Chondrocyte (in vitro differentiated cells): Measurements from ENCODE around the gene PREX1. TPM values are rescaled to one million over a fixed set of nuclear protein-coding genes. Genes with fewer than 3 reads are reported as not detected.

Experiments used
- DNase-seq: peaks from one replicate; pipeline ENCODE4 v3.0.0; 2021; ENCODE audit warnings: mixed read lengths, low spot score
- H3K27ac Mint-ChIP-seq: one replicate; pipeline ENCODE4 v1.8.0; 2021; ENCODE audit warnings: mild to moderate bottlenecking, moderate library complexity, mixed read lengths; ENCODE audit not compliant: unreplicated experiment
- H3K27me3 Mint-ChIP-seq: 2 replicates; pipeline ENCODE4 v1.8.0; 2021; ENCODE audit warnings: low read depth, mixed read lengths
- H3K36me3 Mint-ChIP-seq: 2 replicates; pipeline ENCODE4 v1.8.0; 2021; ENCODE audit warnings: low read depth, mixed read lengths
- H3K4me1 Mint-ChIP-seq: 2 replicates; pipeline ENCODE4 v1.8.0; 2021; ENCODE audit warnings: low read depth, mild to moderate bottlenecking, mixed read lengths
- H3K4me3 Mint-ChIP-seq: one replicate; pipeline ENCODE4 v1.8.0; 2021; ENCODE audit warnings: mild to moderate bottlenecking, moderate library complexity, mixed read lengths; ENCODE audit not compliant: unreplicated experiment
- H3K9me3 Mint-ChIP-seq: 2 replicates; pipeline ENCODE4 v1.8.0; 2021; ENCODE audit warnings: low read depth, mixed read lengths
- CTCF ChIP-seq: fragments of 200-600 bp; sonication (generic); IDR thresholded peaks from 2 replicates; pipeline ENCODE4 v1.5.0; 2021; ENCODE audit warnings: antibody characterized with exemption, mild to moderate bottlenecking, moderate library complexity
- total RNA-seq: library from RNA; stranded (reverse); gene quantifications from 3 replicates; pipeline ENCODE4 v1.2.1, GENCODE V29; 2021

PREX1 gene
- total RNA-seq, 1 donor from 2014 or later, result 3.0 TPM

- no peaks in the 10 kb centered on the region for H3K27me3 Mint-ChIP-seq
- no peak for TF ChIP-seq CTCF
- H3K4me3 Mint-ChIP-seq, result no peak overlapping the region
- H3K27ac Mint-ChIP-seq, result peak overlapping the region; percentile 76
- H3K9me3 Mint-ChIP-seq, result no peaks in the 10 kb centered on the region
- no peak for DNase-seq
- H3K4me1 Mint-ChIP-seq, result peaks cover 15% of the 10 kb centered on the region
- no peaks in the 10 kb centered on the region for H3K36me3 Mint-ChIP-seq
Measured at GRCh38 chr20:48841875-48842529, 14.2 kb upstream of the PREX1 start.

GRCh38 chr20:48841196-48841874 lies 13.5 kb upstream of the PREX1 start:
- TF ChIP-seq CTCF, result no peak
- H3K4me3 Mint-ChIP-seq, result no peak overlapping the region
- DNase-seq, result no peak
- H3K9me3 Mint-ChIP-seq, result no peaks in the 10 kb centered on the region
- peaks cover 15% of the 10 kb centered on the region for H3K4me1 Mint-ChIP-seq
- H3K27ac Mint-ChIP-seq, result peak overlapping the region; percentile 76
- H3K36me3 Mint-ChIP-seq, result no peaks in the 10 kb centered on the region
- H3K27me3 Mint-ChIP-seq, result no peaks in the 10 kb centered on the region

- TF ChIP-seq CTCF, result no peak
- DNase-seq, result no peak
- Mint-ChIP-seq H3K27me3 (peaks cover 3% of the 10 kb centered on the region), H3K27ac (no peak overlapping the region), H3K9me3 (no peaks in the 10 kb centered on the region), H3K4me1 (peaks cover 15% of the 10 kb centered on the region), H3K4me3 (no peak overlapping the region), H3K36me3 (no peaks in the 10 kb centered on the region)
Measured at GRCh38 chr20:48839154-48839917, 11.5 kb upstream of the PREX1 start.

GRCh38 chr20:48837014-48837413 lies 9.2 kb upstream of the PREX1 start:
- Mint-ChIP-seq H3K4me1 (peaks cover 23% of the 10 kb centered on the region), H3K4me3 (no peak overlapping the region), H3K9me3 (no peaks in the 10 kb centered on the region), H3K36me3 (no peaks in the 10 kb centered on the region), H3K27ac (no peak overlapping the region), H3K27me3 (peaks cover 3% of the 10 kb centered on the region)
- TF ChIP-seq CTCF, result no peak
- no peak for DNase-seq

GRCh38 chr20:48835390-48835789 lies 7.6 kb upstream of the PREX1 start:
- Mint-ChIP-seq H3K27me3 (peaks cover 3% of the 10 kb centered on the region), H3K4me3 (no peak overlapping the region), H3K4me1 (peaks cover 21% of the 10 kb centered on the region), H3K27ac (no peak overlapping the region), H3K36me3 (no peaks in the 10 kb centered on the region), H3K9me3 (no peaks in the 10 kb centered on the region)
- TF ChIP-seq CTCF, result no peak
- DNase-seq, result no peak
